ENCODE measurements around the gene CLSTN2. TPM values are rescaled to one million over a fixed set of nuclear protein-coding genes. Genes with fewer than 3 reads are reported as not detected.

The CLSTN2 gene
- total RNA-seq, 1 donor from 2014 or later: 9.7 TPM

GRCh38 chr3:139940622-139941021 is 5.6 kb downstream of the CLSTN2 start:
- TF ChIP-seq CTCF (conservative IDR thresholded peaks at IDR 0.05; ENCODE audit: low read depth, low read length): no peak
- no peak for DNase-seq (ENCODE audit: low read depth)
- no peak overlapping the region for H3K4me3 ChIP-seq (ENCODE audit: low read depth, low read length)

GRCh38 chr3:139941580-139941979 is 6.6 kb downstream of the CLSTN2 start:
- DNase-seq (ENCODE audit: low read depth): no peak

DNA sequence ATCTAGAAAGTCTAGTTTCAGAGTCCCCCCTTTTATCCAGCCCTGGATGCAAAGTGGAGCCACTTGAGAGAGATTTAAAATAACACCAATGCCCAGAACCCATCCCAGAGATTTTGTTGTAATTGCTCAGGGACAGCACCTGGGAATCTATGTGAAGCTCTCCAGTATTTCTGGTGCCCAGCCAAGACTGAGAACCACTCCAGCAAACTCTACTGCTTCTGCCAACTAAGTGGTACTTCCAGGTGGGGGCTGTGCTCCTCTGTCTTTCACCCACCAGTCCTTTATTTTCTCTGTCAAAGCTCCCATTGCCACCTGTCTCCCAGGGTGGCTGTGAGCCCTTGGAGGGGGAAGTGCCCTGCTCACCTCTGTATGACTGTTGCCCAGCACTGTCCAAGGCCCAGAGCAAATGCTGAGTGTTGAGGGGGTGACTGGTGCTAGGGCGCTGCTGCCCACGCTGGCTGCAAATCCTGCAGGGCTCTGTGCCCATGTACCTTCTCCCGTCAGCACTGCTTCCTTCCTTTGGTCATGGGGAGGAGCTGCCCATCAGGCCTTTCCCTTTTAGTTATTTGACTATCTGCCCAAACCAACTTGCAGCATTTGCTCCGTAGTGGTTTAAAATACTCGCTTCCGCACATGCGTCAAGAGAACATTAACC is 9.4 kb downstream of the CLSTN2 start:
- TF ChIP-seq CTCF (conservative IDR thresholded peaks at IDR 0.05; ENCODE audit: low read depth, low read length): no peak
- H3K4me3 ChIP-seq (ENCODE audit: low read depth, low read length): no peak overlapping the region
- DNase-seq (ENCODE audit: low read depth): no peak

More at GRCh38 chr3:139941580-139941979, 6.6 kb downstream of the CLSTN2 start:
- TF ChIP-seq CTCF (conservative IDR thresholded peaks at IDR 0.05; ENCODE audit: low read depth, low read length): no peak
- no peak overlapping the region for H3K4me3 ChIP-seq (ENCODE audit: low read depth, low read length)

- DNase-seq (ENCODE audit: low read depth): no peak
- no peak overlapping the region for H3K4me3 ChIP-seq (ENCODE audit: low read depth, low read length)
- TF ChIP-seq CTCF (conservative IDR thresholded peaks at IDR 0.05; ENCODE audit: low read depth, low read length): no peak
Measured at GRCh38 chr3:139945386-139945785, 10.4 kb downstream of the CLSTN2 start.

GRCh38 chr3:139945942-139946341 is 11.0 kb downstream of the CLSTN2 start:
- TF ChIP-seq CTCF (conservative IDR thresholded peaks at IDR 0.05; ENCODE audit: low read depth, low read length): no peak
- H3K4me3 ChIP-seq (ENCODE audit: low read depth, low read length): no peak overlapping the region
- DNase-seq (ENCODE audit: low read depth): no peak

GRCh38 chr3:139948467-139948866 is 13.5 kb downstream of the CLSTN2 start:
- H3K4me3 ChIP-seq (ENCODE audit: low read depth, low read length): no peak overlapping the region
- no peak for DNase-seq (ENCODE audit: low read depth)
- TF ChIP-seq CTCF (conservative IDR thresholded peaks at IDR 0.05; ENCODE audit: low read depth, low read length): no peak

DNA sequence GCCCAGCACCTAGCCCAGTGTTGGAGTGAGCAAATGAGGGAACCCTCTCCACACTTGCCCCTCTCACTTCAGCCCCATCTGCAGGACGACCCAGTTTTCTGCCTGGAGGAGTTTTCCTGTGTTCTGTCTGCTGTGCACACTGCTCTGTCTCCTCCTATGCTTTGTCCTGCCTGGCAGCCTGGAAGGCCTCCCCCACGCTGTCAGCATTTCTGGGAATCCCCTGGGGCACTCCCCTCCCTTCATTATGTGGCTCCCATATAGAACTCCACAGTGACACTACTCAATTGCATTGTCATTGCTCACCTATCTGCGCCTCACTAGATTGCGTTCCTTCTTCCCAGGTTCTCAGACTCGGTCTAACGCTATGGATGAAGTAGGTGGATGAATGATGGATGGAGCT is 13.9 kb downstream of the CLSTN2 start:
- TF ChIP-seq CTCF (conservative IDR thresholded peaks at IDR 0.05; ENCODE audit: low read depth, low read length): no peak
- DNase-seq (ENCODE audit: low read depth): no peak

More for the DNA sequence above, 13.9 kb downstream of the CLSTN2 start:
- no peak overlapping the region for H3K4me3 ChIP-seq (ENCODE audit: low read depth, low read length)
